ENCODE measurements around the gene EPAS1.

Gene EPAS1

DNA sequence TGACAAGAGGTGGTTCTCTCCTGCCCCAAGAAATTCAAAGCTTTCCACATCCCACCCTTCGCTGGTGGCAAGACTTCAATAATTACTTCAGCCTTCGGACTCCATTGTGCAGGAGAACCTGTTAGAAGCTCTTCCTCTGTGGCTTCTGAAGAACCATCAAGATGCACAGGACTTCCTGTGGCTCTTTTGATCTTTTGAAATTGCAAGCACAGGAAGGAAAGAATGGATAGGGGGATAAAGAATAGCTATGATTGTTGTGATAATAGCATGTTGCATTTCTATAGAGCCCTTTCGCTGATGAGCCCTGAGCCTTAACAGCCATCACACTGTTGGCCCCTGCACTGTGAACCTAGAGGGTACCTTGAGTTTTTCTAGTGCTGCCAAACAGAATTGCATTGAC lies 7.4 kb downstream of the EPAS1 start:
- TF ChIP-seq, protein P1, sequence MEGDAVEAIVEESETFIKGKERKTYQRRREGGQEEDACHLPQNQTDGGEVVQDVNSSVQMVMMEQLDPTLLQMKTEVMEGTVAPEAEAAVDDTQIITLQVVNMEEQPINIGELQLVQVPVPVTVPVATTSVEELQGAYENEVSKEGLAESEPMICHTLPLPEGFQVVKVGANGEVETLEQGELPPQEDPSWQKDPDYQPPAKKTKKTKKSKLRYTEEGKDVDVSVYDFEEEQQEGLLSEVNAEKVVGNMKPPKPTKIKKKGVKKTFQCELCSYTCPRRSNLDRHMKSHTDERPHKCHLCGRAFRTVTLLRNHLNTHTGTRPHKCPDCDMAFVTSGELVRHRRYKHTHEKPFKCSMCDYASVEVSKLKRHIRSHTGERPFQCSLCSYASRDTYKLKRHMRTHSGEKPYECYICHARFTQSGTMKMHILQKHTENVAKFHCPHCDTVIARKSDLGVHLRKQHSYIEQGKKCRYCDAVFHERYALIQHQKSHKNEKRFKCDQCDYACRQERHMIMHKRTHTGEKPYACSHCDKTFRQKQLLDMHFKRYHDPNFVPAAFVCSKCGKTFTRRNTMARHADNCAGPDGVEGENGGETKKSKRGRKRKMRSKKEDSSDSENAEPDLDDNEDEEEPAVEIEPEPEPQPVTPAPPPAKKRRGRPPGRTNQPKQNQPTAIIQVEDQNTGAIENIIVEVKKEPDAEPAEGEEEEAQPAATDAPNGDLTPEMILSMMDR (IDR thresholded peaks at IDR 0.05; ENCODE audit: insufficient read depth, low read depth, low read length, missing control alignments), result no peak
- H3K4me3 ChIP-seq (ENCODE audit: low read length), result no peak overlapping the region
- DNase-seq (ENCODE audit: low read depth), result no peak

DNA sequence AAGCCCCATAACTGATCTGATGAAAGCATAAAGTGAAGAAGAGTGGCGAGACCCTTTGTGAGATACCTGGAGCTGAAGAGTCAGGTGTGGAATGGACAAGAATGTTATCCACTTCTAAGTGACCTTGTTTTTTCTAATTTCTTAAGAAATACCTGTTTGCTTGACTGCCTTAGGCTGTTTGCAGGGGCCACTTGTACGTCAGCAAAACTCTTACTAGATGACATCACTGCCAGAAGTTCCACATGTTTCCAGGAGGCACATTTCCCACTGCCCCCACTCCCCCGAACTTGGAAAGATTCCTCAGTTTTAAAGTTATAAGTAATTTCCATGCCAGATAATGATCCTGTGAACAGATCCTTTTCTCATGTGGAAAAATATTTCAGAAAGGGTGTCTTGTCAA lies 8.0 kb downstream of the EPAS1 start:
- TF ChIP-seq, protein P1 (IDR thresholded peaks at IDR 0.05; ENCODE audit: insufficient read depth, low read depth, low read length, missing control alignments), result no peak
- no peak for DNase-seq (ENCODE audit: low read depth)
- no peak overlapping the region for H3K4me3 ChIP-seq (ENCODE audit: low read length)

DNA sequence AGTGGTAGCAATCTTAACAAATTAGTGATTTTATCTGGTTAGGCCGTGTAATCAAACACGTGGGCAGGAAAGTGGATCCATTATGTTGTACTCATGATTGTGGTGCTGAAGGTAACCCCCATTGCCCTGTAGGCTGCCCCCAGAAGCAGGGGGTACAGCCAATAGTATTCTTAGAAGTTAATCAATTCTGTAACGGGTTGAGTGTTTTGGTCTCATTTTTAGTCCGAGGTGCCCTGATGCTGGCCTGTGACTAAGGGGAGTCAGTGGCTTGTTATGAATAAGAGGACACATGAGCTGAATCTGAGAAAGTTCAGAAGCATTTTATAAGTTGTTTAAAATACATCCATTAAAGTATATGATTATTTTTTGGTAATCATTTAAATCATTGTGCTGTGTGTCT lies 8.6 kb downstream of the EPAS1 start:
- H3K4me3 ChIP-seq (ENCODE audit: low read length), result no peak overlapping the region
- no peak for DNase-seq (ENCODE audit: low read depth)
- TF ChIP-seq, protein P1 (IDR thresholded peaks at IDR 0.05; ENCODE audit: insufficient read depth, low read depth, low read length, missing control alignments), result no peak

DNA sequence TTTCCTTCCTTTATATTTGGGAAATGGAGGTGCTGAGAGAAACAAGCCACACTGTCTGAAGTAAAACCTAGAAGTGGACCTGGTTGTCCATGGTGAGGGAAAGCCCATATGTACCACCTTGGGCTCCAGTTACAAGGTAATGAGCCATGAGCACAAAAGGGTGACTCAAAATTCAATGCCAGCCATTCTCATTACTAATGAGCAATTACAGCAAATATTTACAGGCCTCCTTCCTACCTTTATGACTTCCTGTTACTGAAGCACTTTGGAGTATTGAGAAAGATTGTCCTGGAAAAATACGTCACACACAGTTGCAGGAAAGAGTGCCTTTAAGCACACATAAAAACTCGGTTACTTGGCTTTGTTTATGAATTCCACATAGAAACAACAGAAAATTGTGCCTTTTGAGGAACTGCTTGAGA lies 9.1 kb downstream of the EPAS1 start:
- H3K4me3 ChIP-seq (ENCODE audit: low read length), result no peak overlapping the region
- DNase-seq (ENCODE audit: low read depth), result peak; percentile 95
- TF ChIP-seq, protein P1 (IDR thresholded peaks at IDR 0.05; ENCODE audit: insufficient read depth, low read depth, low read length, missing control alignments), result no peak

DNA sequence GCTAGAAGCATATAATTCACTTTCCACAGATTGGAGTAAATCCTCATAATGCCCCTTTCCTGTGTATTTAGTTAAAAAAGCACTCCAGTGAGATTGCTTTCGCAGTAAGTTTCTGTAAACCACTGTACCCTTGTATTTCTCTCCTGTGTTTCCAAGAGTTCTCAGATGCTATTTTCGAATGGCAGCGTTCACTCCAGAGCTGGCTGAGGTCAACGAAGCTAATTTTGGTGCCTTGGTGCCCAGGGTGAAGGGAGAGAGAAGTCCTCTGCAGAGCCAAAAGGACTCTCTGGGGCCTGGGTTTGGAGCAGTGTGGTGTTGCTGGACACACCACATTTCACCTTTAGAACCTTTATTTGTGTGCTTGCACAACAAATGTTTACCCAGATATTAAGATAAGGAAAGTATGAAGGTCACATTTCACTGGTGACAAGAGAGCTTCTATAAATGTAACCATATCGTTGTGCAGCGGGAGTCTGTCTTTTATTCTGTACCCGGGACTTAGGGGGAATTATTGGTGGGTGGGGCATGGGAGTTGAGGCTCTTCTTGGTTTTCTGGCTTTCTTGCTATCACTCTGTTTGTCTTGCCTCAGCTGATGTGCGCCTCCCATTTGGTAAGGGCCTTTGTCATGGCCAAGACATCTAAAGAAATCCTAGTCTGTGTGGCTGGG lies 9.9 kb downstream of the EPAS1 start:
- TF ChIP-seq, protein P1 (IDR thresholded peaks at IDR 0.05; ENCODE audit: insufficient read depth, low read depth, low read length, missing control alignments), result no peak

DNA sequence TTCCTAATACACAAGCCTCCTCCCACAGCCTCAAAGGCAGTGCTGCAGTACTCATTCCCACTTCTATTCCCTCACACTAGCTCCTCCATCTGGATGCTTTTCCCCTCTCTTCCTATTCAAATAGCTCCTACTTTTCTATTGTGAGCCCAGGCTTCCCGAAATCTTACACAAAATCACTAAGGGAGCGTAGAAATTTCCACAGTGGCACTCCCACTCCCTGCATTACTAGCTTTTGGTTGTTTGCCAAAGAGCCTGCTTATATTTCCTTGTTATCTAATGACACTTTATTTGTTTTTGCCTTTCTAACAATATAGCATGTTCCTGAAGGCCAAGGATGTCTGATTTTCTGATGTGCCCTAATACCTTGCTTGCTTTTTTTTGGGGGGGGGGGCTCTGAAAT lies 10.9 kb downstream of the EPAS1 start:
- TF ChIP-seq, protein P1 (IDR thresholded peaks at IDR 0.05; ENCODE audit: insufficient read depth, low read depth, low read length, missing control alignments), result no peak
- no peak overlapping the region for H3K4me3 ChIP-seq (ENCODE audit: low read length)
- no peak for DNase-seq (ENCODE audit: low read depth)

More for the DNA sequence above, 9.9 kb downstream of the EPAS1 start:
- DNase-seq (ENCODE audit: low read depth), result no peak
- no peak overlapping the region for H3K4me3 ChIP-seq (ENCODE audit: low read length)

DNA sequence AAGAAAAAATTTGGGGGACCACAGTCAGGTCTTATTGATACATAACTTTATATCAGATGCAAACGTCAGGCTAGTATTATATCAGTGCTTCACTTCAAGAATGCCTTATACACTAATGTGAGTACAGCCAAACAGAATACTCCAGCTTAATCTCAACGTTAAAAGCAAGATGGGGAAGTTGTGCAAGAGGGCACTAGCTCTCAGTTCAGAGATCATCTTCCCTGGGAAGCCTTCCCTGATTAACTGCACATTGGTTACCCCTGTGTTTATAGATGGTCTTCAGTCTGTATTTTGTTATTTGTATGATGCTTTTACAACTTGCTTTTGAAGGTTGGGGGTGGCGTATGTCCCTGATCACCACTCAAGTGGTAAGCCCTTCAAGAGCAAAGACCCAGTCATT lies 11.4 kb downstream of the EPAS1 start:
- TF ChIP-seq, protein P1 (IDR thresholded peaks at IDR 0.05; ENCODE audit: insufficient read depth, low read depth, low read length, missing control alignments), result no peak
- no peak for DNase-seq (ENCODE audit: low read depth)
- H3K4me3 ChIP-seq (ENCODE audit: low read length), result no peak overlapping the region

All from epithelial cell of esophagus (primary cell).